Activated T-cell treated with anti-CD3 and anti-CD28 coated beads, Interleukin-2, amount 50 U/mL, for 72 hours (primary cell): ENCODE measurements around the gene GMEB2. TPM values are rescaled to one million over a fixed set of nuclear protein-coding genes. Genes with fewer than 3 reads are reported as not detected.
"Not testable (repeated sequence)": the region's sequence is repeated elsewhere in the genome, so short reads cannot be mapped to it uniquely, and the experiment has no call there.

Experiments used
- ATAC-seq, 2 donors: fragments of 150-1000 bp; cut with Tn5 transposase; replicated peaks in 1 of 2; 2 replicates each; pipeline ENCODE4 v1.10.0; 2021; ENCODE audit warnings: moderate library complexity in 2 of 2, mild to moderate bottlenecking in 1 of 2
- DNase-seq, 2 donors: peaks; one replicate each; pipeline ENCODE4 v3.0.0; 2021 to 2022; ENCODE audit warnings: mixed read lengths in 1 of 2
- H3K27ac Mint-ChIP-seq: one replicate; pipeline ENCODE4 v1.8.0; 2022; ENCODE audit warnings: mild to moderate bottlenecking, moderate library complexity, mixed read lengths
- H3K27me3 Mint-ChIP-seq: one replicate; pipeline ENCODE4 v1.8.0; 2022; ENCODE audit warnings: low read depth, mixed read lengths
- H3K36me3 Mint-ChIP-seq, 2 donors: one replicate each; pipeline ENCODE4 v1.8.0; 2022; ENCODE audit warnings: mixed read lengths in 2 of 2, mild to moderate bottlenecking in 1 of 2; ENCODE audit not compliant: insufficient read depth in 2 of 2
- H3K4me1 Mint-ChIP-seq: one replicate; pipeline ENCODE4 v1.8.0; 2022; ENCODE audit warnings: low read depth, mixed read lengths
- H3K4me3 Mint-ChIP-seq, 2 donors: one replicate each; pipeline ENCODE4 v1.8.0; 2022; ENCODE audit warnings: mild to moderate bottlenecking in 2 of 2, mixed read lengths in 2 of 2, moderate library complexity in 2 of 2
- H3K9me3 Mint-ChIP-seq, 2 donors: one replicate each; pipeline ENCODE4 v1.8.0; 2022; ENCODE audit warnings: mixed read lengths in 2 of 2
- total RNA-seq, 2 donors: library from RNA; stranded (reverse); gene quantifications; one replicate each; pipeline ENCODE4 v1.2.3, GENCODE V29; 2022

GMEB2 gene
- total RNA-seq = 10 to 100 TPM; 17.5 to 22.8 TPM

- peaks cover 54% of the 10 kb centered on the region for H3K4me1 Mint-ChIP-seq
- DNase-seq (peak; percentile 75 to 83), ATAC-seq (peak; percentile 61 to 65)
- peaks cover 3 to 6% of the 10 kb centered on the region in 2 donors for H3K36me3 Mint-ChIP-seq
- peak within 1 kb of the TSS; percentile 98 for H3K27ac Mint-ChIP-seq
- H3K4me3 Mint-ChIP-seq = peak within 1 kb of the TSS; percentile 96 to 98
- H3K27me3 Mint-ChIP-seq = no peaks in the 10 kb centered on the region
- H3K9me3 Mint-ChIP-seq = no peaks in the 10 kb centered on the region
Observed at GRCh38 chr20:63626424-63627128, at the start of gene GMEB2. Gene GMEB2 (minus strand): TSS chr20:63627101. CDS start chr20:63619397, 7,704 bp downstream.

- Mint-ChIP-seq H3K4me1 (no peaks in the 10 kb centered on the region), H3K4me3 (no peak overlapping the region)
Observed at GRCh38 chr20:63675681-63676368, 48.9 kb upstream of the GMEB2 start.

GRCh38 chr20:63673951-63674350 lies 47.0 kb upstream of the GMEB2 start:
- no peak for ATAC-seq
- Mint-ChIP-seq H3K4me1 (no peaks in the 10 kb centered on the region), H3K27ac (no peak overlapping the region), H3K36me3 (peaks cover 8 to 12% of the 10 kb centered on the region in 2 donors), H3K9me3 (no peaks in the 10 kb centered on the region), H3K27me3 (no peaks in the 10 kb centered on the region), H3K4me3 (no peak overlapping the region)
- DNase-seq = no peak

More at GRCh38 chr20:63675681-63676368, 48.9 kb upstream of the GMEB2 start:
- ATAC-seq (no peak), DNase-seq (no peak)
- no peak overlapping the region for H3K27ac Mint-ChIP-seq
- peaks cover 7 to 8% of the 10 kb centered on the region in 2 donors for H3K36me3 Mint-ChIP-seq
- no peaks in the 10 kb centered on the region for H3K27me3 Mint-ChIP-seq
- no peaks in the 10 kb centered on the region for H3K9me3 Mint-ChIP-seq

GRCh38 chr20:63672666-63673065 lies 45.8 kb upstream of the GMEB2 start:
- Mint-ChIP-seq H3K36me3 (peaks cover 3 to 14% of the 10 kb centered on the region in 2 donors), H3K27ac (no peak overlapping the region)

GRCh38 chr20:63671695-63672094 lies 44.8 kb upstream of the GMEB2 start:
- not testable (repeated sequence) for DNase-seq, ATAC-seq, H3K9me3 Mint-ChIP-seq, H3K4me1 Mint-ChIP-seq, H3K27ac Mint-ChIP-seq, H3K27me3 Mint-ChIP-seq, H3K4me3 Mint-ChIP-seq
- H3K36me3 Mint-ChIP-seq = peaks cover 3 to 15% of the 10 kb centered on the region in 2 donors

More at GRCh38 chr20:63672666-63673065, 45.8 kb upstream of the GMEB2 start:
- no peak overlapping the region for H3K4me3 Mint-ChIP-seq
- no peaks in the 10 kb centered on the region for H3K27me3 Mint-ChIP-seq
- DNase-seq (no peak), ATAC-seq (no peak)
- H3K4me1 Mint-ChIP-seq = no peaks in the 10 kb centered on the region
- H3K9me3 Mint-ChIP-seq = no peaks in the 10 kb centered on the region

- no peaks in the 10 kb centered on the region for H3K27me3 Mint-ChIP-seq
Observed at GRCh38 chr20:63668351-63668750, 41.5 kb upstream of the GMEB2 start.

GRCh38 chr20:63667858-63668257 lies 41.0 kb upstream of the GMEB2 start:
- no peaks in the 10 kb centered on the region for H3K4me1 Mint-ChIP-seq
- H3K9me3 Mint-ChIP-seq = no peaks in the 10 kb centered on the region
- no peak for DNase-seq
- H3K36me3 Mint-ChIP-seq = peaks cover 1 to 17% of the 10 kb centered on the region in 2 donors
- no peak for ATAC-seq
- H3K4me3 Mint-ChIP-seq = no peak overlapping the region
- H3K27ac Mint-ChIP-seq = no peak overlapping the region
- H3K27me3 Mint-ChIP-seq = no peaks in the 10 kb centered on the region

More at GRCh38 chr20:63668351-63668750, 41.5 kb upstream of the GMEB2 start:
- Mint-ChIP-seq H3K36me3 (peaks cover 1 to 17% of the 10 kb centered on the region in 2 donors), H3K4me3 (no peak overlapping the region), H3K9me3 (no peaks in the 10 kb centered on the region), H3K4me1 (no peaks in the 10 kb centered on the region), H3K27ac (no peak overlapping the region)
- ATAC-seq = no peak
- no peak for DNase-seq

- Mint-ChIP-seq H3K27me3 (no peaks in the 10 kb centered on the region), H3K4me3 (no peak overlapping the region), H3K9me3 (no peaks in the 10 kb centered on the region), H3K4me1 (no peaks in the 10 kb centered on the region), H3K27ac (no peak overlapping the region), H3K36me3 (peaks cover 0 to 14% of the 10 kb centered on the region in 2 donors)
- ATAC-seq (no peak), DNase-seq (no peak)
Observed at GRCh38 chr20:63665708-63666107, 38.8 kb upstream of the GMEB2 start.

- Mint-ChIP-seq H3K4me1 (peaks cover 5% of the 10 kb centered on the region), H3K36me3 (peaks cover 0 to 11% of the 10 kb centered on the region in 2 donors), H3K9me3 (no peaks in the 10 kb centered on the region), H3K4me3 (no peak overlapping the region), H3K27ac (no peak overlapping the region), H3K27me3 (no peaks in the 10 kb centered on the region)
- ATAC-seq = no peak
- no peak for DNase-seq
Observed at GRCh38 chr20:63664861-63665594, 38.1 kb upstream of the GMEB2 start.

GRCh38 chr20:63664143-63664851 lies 37.4 kb upstream of the GMEB2 start:
- no peak overlapping the region for H3K27ac Mint-ChIP-seq
- ATAC-seq = no peak
- peaks cover 0 to 11% of the 10 kb centered on the region in 2 donors for H3K36me3 Mint-ChIP-seq
- no peak for DNase-seq
- H3K4me1 Mint-ChIP-seq = peaks cover 12% of the 10 kb centered on the region
- no peaks in the 10 kb centered on the region for H3K27me3 Mint-ChIP-seq
- no peaks in the 10 kb centered on the region for H3K9me3 Mint-ChIP-seq
- H3K4me3 Mint-ChIP-seq = no peak overlapping the region

GRCh38 chr20:63663332-63664066 lies 36.6 kb upstream of the GMEB2 start:
- H3K27me3 Mint-ChIP-seq = no peaks in the 10 kb centered on the region
- no peak overlapping the region for H3K4me3 Mint-ChIP-seq
- no peak overlapping the region for H3K27ac Mint-ChIP-seq
- no peaks in the 10 kb centered on the region for H3K9me3 Mint-ChIP-seq
- ATAC-seq = no peak
- peaks cover 17% of the 10 kb centered on the region for H3K4me1 Mint-ChIP-seq
- DNase-seq = no peak
- peaks cover 0 to 9% of the 10 kb centered on the region in 2 donors for H3K36me3 Mint-ChIP-seq

GRCh38 chr20:63662813-63663189 lies 35.9 kb upstream of the GMEB2 start:
- Mint-ChIP-seq H3K4me1 (peaks cover 17% of the 10 kb centered on the region), H3K36me3 (peaks cover 0 to 4% of the 10 kb centered on the region in 2 donors), H3K9me3 (no peaks in the 10 kb centered on the region), H3K27me3 (no peaks in the 10 kb centered on the region), H3K27ac (no peak overlapping the region), H3K4me3 (no peak overlapping the region)
- DNase-seq (no peak), ATAC-seq (no peak)
